Measurements from ENCODE around the gene PIM1. TPM values are rescaled to one million over a fixed set of nuclear protein-coding genes. Genes with fewer than 3 reads are reported as not detected.
"Not testable (repeated sequence)": the region's sequence is repeated elsewhere in the genome, so short reads cannot be mapped to it uniquely, and the experiment has no call there.

The PIM1 gene
- total RNA-seq, 1 experiment from 2014 or later, result 6.2 TPM

GRCh38 chr6:37187321-37188022, 17.5 kb downstream of the PIM1 start:
- Mint-ChIP-seq H3K9me3 (ENCODE audit: unreplicated experiment) (no peaks in the 10 kb centered on the region), H3K27me3 (ENCODE audit: insufficient read depth, unreplicated experiment) (no peaks in the 10 kb centered on the region), H3K4me3 (ENCODE audit: unreplicated experiment) (no peak overlapping the region), H3K27ac (ENCODE audit: low read depth, unreplicated experiment) (no peak overlapping the region), H3K4me1 (ENCODE audit: insufficient read depth, unreplicated experiment) (no peaks in the 10 kb centered on the region), H3K36me3 (ENCODE audit: insufficient read depth, unreplicated experiment) (no peaks in the 10 kb centered on the region)
- ChIA-PET CTCF (interaction anchor here (0.7 to 1.7 kb wide), 3 partner anchors 15 to 170 kb away, joined by 3 to 7 read pairs (median 6); no protein-coding TSS in a partner anchor), POLR2A (interaction anchor here (1.2 kb wide), 1 partner anchor 180 kb away, joined by 3 read pairs; no protein-coding TSS in a partner anchor)
- TF ChIP-seq CTCF (IDR thresholded peaks at IDR 0.05; ENCODE audit: unreplicated experiment), result no peak
- BruUV-seq (replicated peaks), result no TSS peak
- no peak for DNase-seq (ENCODE audit: unreplicated experiment)
- intact Hi-C loops (cut with micrococcal nuclease), result no loop called here

- no peaks in the 10 kb centered on the region for H3K9me3 Mint-ChIP-seq (ENCODE audit: unreplicated experiment)
- intact Hi-C loops (cut with micrococcal nuclease), result no loop called here
Measured at GRCh38 chr6:37188962-37189510, 19.1 kb downstream of the PIM1 start.

GRCh38 chr6:37190159-37190535, 20.2 kb downstream of the PIM1 start:
- CTCF ChIA-PET, result interaction anchor here (1.5 to 2.3 kb wide), 2 partner anchors 12 to 172 kb away, joined by 4 to 17 read pairs; no protein-coding TSS in a partner anchor
- no peaks in the 10 kb centered on the region for H3K36me3 Mint-ChIP-seq (ENCODE audit: insufficient read depth, unreplicated experiment)
- no TSS peak for BruUV-seq (replicated peaks)
- H3K27me3 Mint-ChIP-seq (ENCODE audit: insufficient read depth, unreplicated experiment), result no peaks in the 10 kb centered on the region
- no peak for TF ChIP-seq CTCF (IDR thresholded peaks at IDR 0.05; ENCODE audit: unreplicated experiment)
- no peak overlapping the region for H3K4me3 Mint-ChIP-seq (ENCODE audit: unreplicated experiment)
- DNase-seq (ENCODE audit: unreplicated experiment), result no peak
- intact Hi-C loops (cut with micrococcal nuclease), result no loop called here
- POLR2A ChIA-PET, result no interaction called here
- no peaks in the 10 kb centered on the region for H3K4me1 Mint-ChIP-seq (ENCODE audit: insufficient read depth, unreplicated experiment)
- no peak overlapping the region for H3K27ac Mint-ChIP-seq (ENCODE audit: low read depth, unreplicated experiment)
- no peaks in the 10 kb centered on the region for H3K9me3 Mint-ChIP-seq (ENCODE audit: unreplicated experiment)

More at GRCh38 chr6:37188962-37189510, 19.1 kb downstream of the PIM1 start:
- no peaks in the 10 kb centered on the region for H3K4me1 Mint-ChIP-seq (ENCODE audit: insufficient read depth, unreplicated experiment)
- H3K4me3 Mint-ChIP-seq (ENCODE audit: unreplicated experiment), result no peak overlapping the region
- no peak overlapping the region for H3K27ac Mint-ChIP-seq (ENCODE audit: low read depth, unreplicated experiment)
- no TSS peak for BruUV-seq (replicated peaks)
- H3K36me3 Mint-ChIP-seq (ENCODE audit: insufficient read depth, unreplicated experiment), result no peaks in the 10 kb centered on the region
- no peak for TF ChIP-seq CTCF (IDR thresholded peaks at IDR 0.05; ENCODE audit: unreplicated experiment)
- CTCF ChIA-PET, result interaction anchor here (0.6 to 2.3 kb wide), 5 partner anchors 11 to 889 kb away, joined by 3 to 17 read pairs (median 4); no protein-coding TSS in a partner anchor
- POLR2A ChIA-PET, result no interaction called here
- no peak for DNase-seq (ENCODE audit: unreplicated experiment)
- no peaks in the 10 kb centered on the region for H3K27me3 Mint-ChIP-seq (ENCODE audit: insufficient read depth, unreplicated experiment)

- DNase-seq (ENCODE audit: unreplicated experiment), result no peak
- BruUV-seq (replicated peaks), result no TSS peak
- H3K27me3 Mint-ChIP-seq (ENCODE audit: insufficient read depth, unreplicated experiment), result no peaks in the 10 kb centered on the region
- TF ChIP-seq CTCF (IDR thresholded peaks at IDR 0.05; ENCODE audit: unreplicated experiment), result no peak
- no peaks in the 10 kb centered on the region for H3K36me3 Mint-ChIP-seq (ENCODE audit: insufficient read depth, unreplicated experiment)
- no peaks in the 10 kb centered on the region for H3K4me1 Mint-ChIP-seq (ENCODE audit: insufficient read depth, unreplicated experiment)
- intact Hi-C loops (cut with micrococcal nuclease), result no loop called here
- CTCF ChIA-PET, result interaction anchor here (1.6 kb wide), 1 partner anchor 20 kb away, joined by 8 read pairs; no protein-coding TSS in a partner anchor
- POLR2A ChIA-PET, result no interaction called here
- no peaks in the 10 kb centered on the region for H3K9me3 Mint-ChIP-seq (ENCODE audit: unreplicated experiment)
- H3K4me3 Mint-ChIP-seq (ENCODE audit: unreplicated experiment), result no peak overlapping the region
- H3K27ac Mint-ChIP-seq (ENCODE audit: low read depth, unreplicated experiment), result no peak overlapping the region
Measured at GRCh38 chr6:37192666-37193065, 22.7 kb downstream of the PIM1 start.

GRCh38 chr6:37194886-37195285, 24.9 kb downstream of the PIM1 start:
- intact Hi-C loops (cut with micrococcal nuclease); BruUV-seq (replicated peaks); H3K36me3 Mint-ChIP-seq (ENCODE audit: insufficient read depth, unreplicated experiment); H3K27me3 Mint-ChIP-seq (ENCODE audit: insufficient read depth, unreplicated experiment); DNase-seq (ENCODE audit: unreplicated experiment); H3K9me3 Mint-ChIP-seq (ENCODE audit: unreplicated experiment); H3K27ac Mint-ChIP-seq (ENCODE audit: low read depth, unreplicated experiment); H3K4me3 Mint-ChIP-seq (ENCODE audit: unreplicated experiment); H3K4me1 Mint-ChIP-seq (ENCODE audit: insufficient read depth, unreplicated experiment): not testable (repeated sequence)
- CTCF ChIA-PET, result interaction anchor here (0.7 to 1.9 kb wide), 5 partner anchors 14 to 177 kb away, joined by 3 to 17 read pairs (median 4); no protein-coding TSS in a partner anchor
- POLR2A ChIA-PET, result interaction anchor here (1.1 to 1.4 kb wide), 2 partner anchors 14 to 411 kb away, joined by 3 to 5 read pairs; no protein-coding TSS in a partner anchor

- not testable (repeated sequence) for H3K9me3 Mint-ChIP-seq (ENCODE audit: unreplicated experiment)
Measured at GRCh38 chr6:37196451-37196850, 26.5 kb downstream of the PIM1 start.

More at GRCh38 chr6:37196451-37196850, 26.5 kb downstream of the PIM1 start:
- DNase-seq (ENCODE audit: unreplicated experiment); POLR2A ChIA-PET; H3K36me3 Mint-ChIP-seq (ENCODE audit: insufficient read depth, unreplicated experiment); H3K4me1 Mint-ChIP-seq (ENCODE audit: insufficient read depth, unreplicated experiment); intact Hi-C loops (cut with micrococcal nuclease); BruUV-seq (replicated peaks); H3K27ac Mint-ChIP-seq (ENCODE audit: low read depth, unreplicated experiment); H3K4me3 Mint-ChIP-seq (ENCODE audit: unreplicated experiment): not testable (repeated sequence)
- CTCF ChIA-PET, result interaction anchor here (2.7 to 4.6 kb wide), 2 partner anchors 13 to 178 kb away, joined by 6 to 42 read pairs; no protein-coding TSS in a partner anchor
- H3K27me3 Mint-ChIP-seq (ENCODE audit: insufficient read depth, unreplicated experiment), result peaks cover 10% of the 10 kb centered on the region

Data from MCF 10A (cell line).